ENCODE measurements around the gene CST5.

DNA sequence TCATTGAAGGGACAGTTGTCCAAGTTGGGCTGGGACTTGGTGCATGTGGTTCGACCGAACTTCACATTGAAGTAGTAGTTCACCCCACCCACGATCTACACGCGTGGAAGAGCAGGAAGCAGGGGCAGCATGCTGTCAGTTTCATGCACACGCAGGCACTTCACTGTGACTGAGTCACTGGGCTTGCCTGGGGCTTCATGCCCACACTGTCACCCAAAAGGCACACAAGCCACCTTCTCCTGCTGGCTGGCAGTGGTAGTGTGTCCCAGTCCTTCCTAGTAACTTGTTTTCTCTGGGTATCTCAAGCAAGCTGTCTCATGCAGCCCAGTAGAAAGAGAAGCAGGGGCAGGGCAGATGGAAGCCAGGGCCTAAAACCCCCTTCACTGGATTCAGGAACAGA is 2.0 kb downstream of the CST5 start:
- TF ChIP-seq CTCF (IDR thresholded peaks at IDR 0.05; ENCODE audit: low read depth, low read length) (no peak), POLR2A (IDR thresholded peaks at IDR 0.05; ENCODE audit: extremely low read depth, insufficient read length) (no peak)
- TF ChIP-seq, protein P1, sequence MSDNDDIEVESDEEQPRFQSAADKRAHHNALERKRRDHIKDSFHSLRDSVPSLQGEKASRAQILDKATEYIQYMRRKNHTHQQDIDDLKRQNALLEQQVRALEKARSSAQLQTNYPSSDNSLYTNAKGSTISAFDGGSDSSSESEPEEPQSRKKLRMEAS (IDR thresholded peaks at IDR 0.05; ENCODE audit: low read depth, low read length), result no peak
